H1 (cell line): ENCODE measurements around the gene C2orf78. TPM values are rescaled to one million over a fixed set of nuclear protein-coding genes. Genes with fewer than 3 reads are reported as not detected.

ENCODE experiments used
- ATF3 ChIP-seq: IDR thresholded peaks from 2 replicates; pipeline ENCODE4 v1.6.1; 2011; ENCODE audit warnings: low read depth, mild to moderate bottlenecking, low read length; ENCODE audit not compliant: insufficient read depth
- CTBP2 ChIP-seq: IDR thresholded peaks from 2 replicates; pipeline ENCODE4 v1.7.0; 2011; ENCODE audit warnings: borderline replicate concordance, mild to moderate bottlenecking, moderate library complexity, mixed read lengths, low read length; ENCODE audit not compliant: insufficient read depth, insufficient read length
- EZH2 ChIP-seq: fragments of 200-600 bp; sonication (generic); IDR thresholded peaks from 2 replicates; pipeline ENCODE4 v1.7.1; 2012; ENCODE audit warnings: low read depth, mild to moderate bottlenecking, moderate library complexity, low read length, inconsistent platforms; ENCODE audit not compliant: severe bottlenecking
- ZNF274 ChIP-seq: IDR thresholded peaks from 2 replicates; pipeline ENCODE4 v1.7.0; 2012; ENCODE audit warnings: low read length, borderline replicate concordance; ENCODE audit errors: extremely low read depth
- polyA plus RNA-seq, 7 experiments: library from polyadenylated mRNA; depleted of rRNA in 3 of 7; stranded (reverse) in 5 of 7; unstranded in 2 of 7; fragments of >200 nt in 5 of 7; fragments of 200-250 nt in 2 of 7; gene quantifications; 1 replicate in 5 of 7; 2 replicates in 1 of 7; 4 replicates in 1 of 7; pipeline versions ENCODE4 v1.2.1 to v1.2.3, GENCODE V29; 2011 to 2013; ENCODE audit warnings: missing spikeins in 2 of 7, mixed read lengths in 2 of 7
- total RNA-seq: library from RNA; stranded (reverse); fragmentation: NEBNext Ultra II Directional; extraction: Animal tissue kit (Norgen Biotek cat#: 25700); gene quantifications from 2 replicates; pipeline ENCODE4 v1.2.1, GENCODE V29; 2021

C2orf78 gene
- total and polyA plus RNA-seq, 2 of the 8 experiments (the other 6 are each of a cell fraction or from before 2014, with no cell fraction given), result 0.39 to 0.89 TPM

GRCh38 chr2:73811878-73812277 is 27.9 kb downstream of the C2orf78 start (continued):
- TF ChIP-seq ZNF274 (no peak), EZH2 (no peak), CTBP2 (no peak), ATF3 (no peak)
